Astrocyte of the spinal cord (primary cell): ENCODE measurements around the gene FRMD4A.

ENCODE experiments used
- DNase-seq: peaks from one replicate; pipeline ENCODE4 v3.0.0; 2011; ENCODE audit warnings: low read depth, low spot score
- H3K4me3 ChIP-seq: 2 replicates; pipeline ENCODE4 v1.5.1; 2011; ENCODE audit warnings: low read depth, mild to moderate bottlenecking, low read length, moderate library complexity
- CTCF ChIP-seq: IDR thresholded peaks from 2 replicates; pipeline ENCODE4 v1.5.1; 2012; ENCODE audit warnings: low read depth, mild to moderate bottlenecking, low read length, inconsistent platforms
- in situ Hi-C: cut with HindIII; loops from 2 replicates; pipeline ENCODE4 v1.10.0; 2017; ENCODE audit warnings: low sequenced_read_pairs

FRMD4A gene

GRCh38 chr10:13632884-13633440 is 697.8 kb downstream of the FRMD4A start:
- in situ Hi-C loops = no loop called here
- no peak overlapping the region for H3K4me3 ChIP-seq
- no peak for DNase-seq
- TF ChIP-seq CTCF = no peak

GRCh38 chr10:13632440-13632839 is 698.3 kb downstream of the FRMD4A start:
- in situ Hi-C loops = no loop called here
- no peak for DNase-seq

GRCh38 chr10:13631594-13631993 is 699.1 kb downstream of the FRMD4A start:
- TF ChIP-seq CTCF = no peak
- H3K4me3 ChIP-seq = no peak overlapping the region
- in situ Hi-C loops = no loop called here
- DNase-seq = no peak

More at GRCh38 chr10:13632440-13632839, 698.3 kb downstream of the FRMD4A start:
- TF ChIP-seq CTCF = no peak
- H3K4me3 ChIP-seq = no peak overlapping the region

- no peak for TF ChIP-seq CTCF
- no peak for DNase-seq
- in situ Hi-C loops = no loop called here
- H3K4me3 ChIP-seq = no peak overlapping the region
Measured at GRCh38 chr10:13630231-13630630, 700.5 kb downstream of the FRMD4A start.

GRCh38 chr10:13629116-13629515 is 701.6 kb downstream of the FRMD4A start:
- no peak for TF ChIP-seq CTCF
- no peak overlapping the region for H3K4me3 ChIP-seq
- peak; percentile 43 for DNase-seq
- in situ Hi-C loops = no loop called here

GRCh38 chr10:13628661-13629060 is 702.1 kb downstream of the FRMD4A start:
- in situ Hi-C loops = no loop called here
- H3K4me3 ChIP-seq = no peak overlapping the region
- no peak for DNase-seq
- TF ChIP-seq CTCF = no peak
